Mesothelial cell of epicardium (in vitro differentiated cells): ENCODE results near the gene CNTLN. TPM values are rescaled to one million over a fixed set of nuclear protein-coding genes. Genes with fewer than 3 reads are reported as not detected.

Experiments
- DNase-seq, 2 experiments: peaks; one replicate each; pipeline ENCODE4 v3.0.0; 2021; ENCODE audit warnings: low spot score in 2 of 2; ENCODE audit not compliant: unreplicated experiment in 2 of 2
- H3K27ac Mint-ChIP-seq: 2 replicates; pipeline ENCODE4 v1.8.0; 2021; ENCODE audit warnings: mixed read lengths
- H3K27me3 Mint-ChIP-seq: 2 replicates; pipeline ENCODE4 v1.8.0; 2021; ENCODE audit warnings: low read depth, mixed read lengths
- H3K36me3 Mint-ChIP-seq: 2 replicates; pipeline ENCODE4 v1.8.0; 2021; ENCODE audit warnings: mixed read lengths
- H3K4me1 Mint-ChIP-seq: 2 replicates; pipeline ENCODE4 v1.8.0; 2021; ENCODE audit warnings: mixed read lengths
- H3K4me3 Mint-ChIP-seq: 2 replicates; pipeline ENCODE4 v1.8.0; 2021; ENCODE audit warnings: mild to moderate bottlenecking, moderate library complexity, mixed read lengths
- H3K9me3 Mint-ChIP-seq: 2 replicates; pipeline ENCODE4 v1.8.0; 2021; ENCODE audit warnings: mixed read lengths
- total RNA-seq: library from RNA; stranded (reverse); gene quantifications from 3 replicates; pipeline ENCODE4 v1.2.1, GENCODE V29; 2021
- TF ChIP-seq, protein P1 (sequence below): fragments of 200-600 bp; sonication (generic); IDR thresholded peaks from one replicate; pipeline ENCODE4 v1.5.0; 2021; ENCODE audit warnings: antibody characterized with exemption; ENCODE audit not compliant: unreplicated experiment

The CNTLN gene
- total RNA-seq, 1 donor from 2014 or later = 14.0 TPM

- TF ChIP-seq, protein P1, sequence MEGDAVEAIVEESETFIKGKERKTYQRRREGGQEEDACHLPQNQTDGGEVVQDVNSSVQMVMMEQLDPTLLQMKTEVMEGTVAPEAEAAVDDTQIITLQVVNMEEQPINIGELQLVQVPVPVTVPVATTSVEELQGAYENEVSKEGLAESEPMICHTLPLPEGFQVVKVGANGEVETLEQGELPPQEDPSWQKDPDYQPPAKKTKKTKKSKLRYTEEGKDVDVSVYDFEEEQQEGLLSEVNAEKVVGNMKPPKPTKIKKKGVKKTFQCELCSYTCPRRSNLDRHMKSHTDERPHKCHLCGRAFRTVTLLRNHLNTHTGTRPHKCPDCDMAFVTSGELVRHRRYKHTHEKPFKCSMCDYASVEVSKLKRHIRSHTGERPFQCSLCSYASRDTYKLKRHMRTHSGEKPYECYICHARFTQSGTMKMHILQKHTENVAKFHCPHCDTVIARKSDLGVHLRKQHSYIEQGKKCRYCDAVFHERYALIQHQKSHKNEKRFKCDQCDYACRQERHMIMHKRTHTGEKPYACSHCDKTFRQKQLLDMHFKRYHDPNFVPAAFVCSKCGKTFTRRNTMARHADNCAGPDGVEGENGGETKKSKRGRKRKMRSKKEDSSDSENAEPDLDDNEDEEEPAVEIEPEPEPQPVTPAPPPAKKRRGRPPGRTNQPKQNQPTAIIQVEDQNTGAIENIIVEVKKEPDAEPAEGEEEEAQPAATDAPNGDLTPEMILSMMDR = no peak
- peak overlapping the region; percentile 87 for H3K27ac Mint-ChIP-seq
- peak; percentile 26 to 62 for DNase-seq
- H3K36me3 Mint-ChIP-seq = no peaks in the 10 kb centered on the region
- H3K27me3 Mint-ChIP-seq = no peaks in the 10 kb centered on the region
- H3K9me3 Mint-ChIP-seq = no peaks in the 10 kb centered on the region
- H3K4me3 Mint-ChIP-seq = peak overlapping the region; percentile 91
- H3K4me1 Mint-ChIP-seq = peaks cover 19% of the 10 kb centered on the region
These were observed 688 bp downstream of the CNTLN start for GRCh38 chr9:17135295-17136160.

GRCh38 chr9:17137566-17137965, 2.7 kb downstream of the CNTLN start:
- TF ChIP-seq, protein P1 = no peak
- H3K4me3 Mint-ChIP-seq = no peak overlapping the region
- no peaks in the 10 kb centered on the region for H3K36me3 Mint-ChIP-seq
- no peak for DNase-seq
- H3K4me1 Mint-ChIP-seq = peaks cover 19% of the 10 kb centered on the region
- no peaks in the 10 kb centered on the region for H3K27me3 Mint-ChIP-seq
- H3K9me3 Mint-ChIP-seq = no peaks in the 10 kb centered on the region
- H3K27ac Mint-ChIP-seq = no peak overlapping the region

GRCh38 chr9:17138503-17138902, 3.7 kb downstream of the CNTLN start:
- Mint-ChIP-seq H3K4me3 (no peak overlapping the region), H3K4me1 (peaks cover 19% of the 10 kb centered on the region), H3K9me3 (no peaks in the 10 kb centered on the region), H3K36me3 (no peaks in the 10 kb centered on the region), H3K27me3 (no peaks in the 10 kb centered on the region), H3K27ac (no peak overlapping the region)
- TF ChIP-seq, protein P1 = no peak
- DNase-seq = no peak

DNA sequence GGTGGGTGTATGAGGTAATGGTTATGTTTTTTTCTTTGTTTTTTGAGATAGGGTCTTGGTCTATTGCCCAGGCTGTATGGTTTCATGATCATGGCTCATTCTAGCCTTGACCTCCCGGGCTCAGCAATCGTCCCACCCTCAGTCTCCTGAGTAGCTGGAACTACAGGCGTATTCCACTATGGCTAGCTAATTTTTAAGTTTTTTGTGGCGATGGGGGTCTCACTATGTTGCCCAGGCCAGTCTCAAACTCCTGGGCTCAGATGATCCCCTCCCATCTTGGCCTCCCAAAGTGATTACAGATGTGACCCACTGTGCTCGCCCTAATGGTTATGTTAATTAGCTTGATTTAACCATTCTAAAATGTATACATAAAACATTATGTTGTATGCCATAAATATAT, 5.6 kb downstream of the CNTLN start:
- Mint-ChIP-seq H3K4me1 (peaks cover 10% of the 10 kb centered on the region), H3K27me3 (no peaks in the 10 kb centered on the region), H3K4me3 (no peak overlapping the region), H3K9me3 (peaks cover 2% of the 10 kb centered on the region), H3K36me3 (peaks cover 4% of the 10 kb centered on the region), H3K27ac (no peak overlapping the region)
- no peak for DNase-seq
- TF ChIP-seq, protein P1 = no peak

DNA sequence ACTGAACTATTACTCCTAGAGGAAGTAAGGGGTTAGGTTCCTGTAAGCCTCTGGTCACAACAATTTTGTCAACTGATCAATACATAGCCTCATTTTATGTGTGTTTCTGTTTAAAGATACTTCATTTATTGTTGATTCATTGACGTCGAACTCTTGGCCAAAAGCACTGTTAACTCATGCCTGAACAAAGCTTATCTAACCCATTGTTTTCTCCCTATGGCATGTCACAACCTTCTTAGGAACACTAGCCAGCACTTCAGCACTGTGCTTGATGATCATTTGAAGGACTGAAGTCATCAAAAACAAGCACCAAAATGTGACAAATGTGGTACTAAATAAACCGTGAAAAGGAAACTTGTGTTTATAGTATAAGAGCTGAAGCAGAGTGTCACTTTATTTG, 13.5 kb downstream of the CNTLN start:
- Mint-ChIP-seq H3K27me3 (no peaks in the 10 kb centered on the region), H3K4me1 (no peaks in the 10 kb centered on the region), H3K9me3 (peaks cover 45% of the 10 kb centered on the region), H3K36me3 (peaks cover 69% of the 10 kb centered on the region), H3K4me3 (no peak overlapping the region), H3K27ac (no peak overlapping the region)
- TF ChIP-seq, protein P1 = no peak
- DNase-seq = no peak
